ENCODE measurements around the gene LDHA. TPM values are rescaled to one million over a fixed set of nuclear protein-coding genes. Genes with fewer than 3 reads are reported as not detected.

Gene LDHA
- total and polyA plus RNA-seq, 4 donors: 261 to 391 (median 326) TPM

DNA sequence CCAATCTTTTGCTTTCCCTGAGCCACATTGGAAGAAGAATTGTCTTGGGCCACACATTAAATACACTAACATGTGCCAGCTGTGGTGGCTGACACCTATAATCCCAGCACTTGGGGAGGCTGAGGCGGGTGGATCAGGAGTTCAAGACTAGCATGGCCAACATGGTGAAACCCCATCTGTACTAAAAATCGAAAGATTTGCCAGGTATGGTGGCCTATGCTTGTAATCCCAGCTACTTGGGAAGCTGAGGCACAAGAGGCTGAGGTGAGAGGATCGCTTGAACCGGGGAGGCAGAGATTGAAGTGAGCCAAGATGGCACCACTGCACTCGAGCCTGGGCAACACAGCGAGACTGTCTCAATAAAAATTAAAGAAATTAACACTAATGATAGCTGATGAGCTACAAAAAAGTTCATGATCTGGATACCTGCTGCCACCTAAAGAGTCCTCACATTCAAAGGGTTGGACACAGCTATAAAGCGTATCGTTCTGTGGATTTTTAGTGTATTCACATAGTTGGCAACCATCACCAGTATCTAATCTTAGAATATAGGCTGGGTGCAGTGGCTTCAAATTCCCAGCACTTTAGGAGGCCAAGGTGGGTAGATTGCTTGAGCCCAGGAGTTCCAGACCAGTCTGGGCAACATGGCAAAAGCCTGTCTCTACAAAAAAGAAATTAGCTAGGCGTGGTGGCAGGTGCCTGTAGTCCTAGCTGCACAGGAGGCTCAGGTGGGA, 14.4 kb downstream of the LDHA start:
- peaks cover 31% of the 10 kb centered on the region for H3K36me3 ChIP-seq (ENCODE audit: control insufficient read depth, insufficient read depth, low read length)
- no peak overlapping the region for H3K27ac ChIP-seq (ENCODE audit: low read depth, low read length)
- 94% methylated on average over 3 of the region's 9 CpGs for WGBS (ENCODE audit: insufficient coverage)

GRCh38 chr11:18416459-18416858, 22.1 kb downstream of the LDHA start:
- H3K36me3 ChIP-seq (ENCODE audit: control insufficient read depth, insufficient read depth, low read length): no peaks in the 10 kb centered on the region
- no peak for DNase-seq (ENCODE audit: low read depth in 4 of 6, low spot score in 6 of 6)
- no peaks in the 10 kb centered on the region for H3K27me3 ChIP-seq (ENCODE audit: control insufficient read depth, insufficient read depth, low read length)
- no peak overlapping the region for H3K4me3 ChIP-seq (ENCODE audit: low read depth, low read length)
- 80% methylated on average over 1 of the region's 3 CpGs for WGBS (ENCODE audit: insufficient coverage)
- no peak overlapping the region for H3K27ac ChIP-seq (ENCODE audit: low read depth, low read length)
- no peaks in the 10 kb centered on the region for H3K9me3 ChIP-seq (ENCODE audit: control insufficient read depth, insufficient read depth, low read length)
- H3K4me1 ChIP-seq (ENCODE audit: control insufficient read depth, insufficient read depth, low read length): peaks cover 7% of the 10 kb centered on the region

More for the DNA sequence above, 14.4 kb downstream of the LDHA start:
- Histone ChIP-seq H3K4me1 (ENCODE audit: control insufficient read depth, insufficient read depth, low read length) (peaks cover 7% of the 10 kb centered on the region), H3K4me3 (ENCODE audit: low read depth, low read length) (no peak overlapping the region), H3K9me3 (ENCODE audit: control insufficient read depth, insufficient read depth, low read length) (no peaks in the 10 kb centered on the region), H3K27me3 (ENCODE audit: control insufficient read depth, insufficient read depth, low read length) (no peaks in the 10 kb centered on the region)
- DNase-seq (ENCODE audit: low read depth in 4 of 6, low spot score in 6 of 6): no peak

DNA sequence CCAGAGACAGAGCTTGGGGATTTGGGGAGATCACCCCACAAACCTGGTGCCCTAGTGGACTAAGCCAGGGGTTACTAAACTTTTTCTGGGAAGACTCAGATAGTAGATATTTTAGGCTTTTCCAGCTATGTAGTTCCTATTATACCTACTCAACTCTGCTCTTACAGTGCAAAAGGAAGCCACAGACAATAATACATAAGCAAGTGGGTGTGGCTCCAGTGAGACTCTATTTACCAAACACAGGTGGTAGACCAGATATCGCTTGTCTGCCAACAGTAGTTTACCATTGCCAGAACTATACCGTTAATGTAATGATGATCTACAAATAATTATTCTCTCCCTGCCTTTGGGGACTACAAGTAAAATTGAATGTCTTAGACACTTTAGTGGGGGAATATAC, 24.7 kb downstream of the LDHA start:
- Histone ChIP-seq H3K36me3 (ENCODE audit: control insufficient read depth, insufficient read depth, low read length) (no peaks in the 10 kb centered on the region), H3K27ac (ENCODE audit: low read depth, low read length) (no peak overlapping the region), H3K4me1 (ENCODE audit: control insufficient read depth, insufficient read depth, low read length) (no peaks in the 10 kb centered on the region), H3K27me3 (ENCODE audit: control insufficient read depth, insufficient read depth, low read length) (no peaks in the 10 kb centered on the region), H3K4me3 (ENCODE audit: low read depth, low read length) (no peak overlapping the region), H3K9me3 (ENCODE audit: control insufficient read depth, insufficient read depth, low read length) (no peaks in the 10 kb centered on the region)
- no peak for DNase-seq (ENCODE audit: low read depth in 4 of 6, low spot score in 6 of 6)
- WGBS (ENCODE audit: insufficient coverage): no CpG with 5 or more reads among the region's 2 CpGs

DNA sequence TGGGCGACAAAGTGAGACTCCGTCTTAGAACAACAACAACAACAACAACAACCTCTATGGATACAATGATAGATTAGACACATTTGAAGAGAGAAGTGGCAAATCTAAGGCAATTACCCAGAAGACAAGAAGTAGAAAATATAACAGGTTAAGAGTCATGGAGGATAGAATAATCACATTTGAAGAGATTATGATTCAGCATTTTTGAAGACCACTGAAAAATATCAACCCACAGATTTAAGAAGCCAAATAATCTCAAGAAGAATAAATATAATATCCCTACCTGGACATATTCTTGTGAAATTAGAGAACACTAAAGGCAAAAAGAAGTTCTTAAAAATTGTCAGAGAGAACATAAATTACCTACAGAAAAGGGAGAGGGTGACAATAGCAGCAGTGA, 25.7 kb downstream of the LDHA start:
- Histone ChIP-seq H3K27ac (ENCODE audit: low read depth, low read length) (no peak overlapping the region), H3K4me3 (ENCODE audit: low read depth, low read length) (no peak overlapping the region), H3K27me3 (ENCODE audit: control insufficient read depth, insufficient read depth, low read length) (no peaks in the 10 kb centered on the region), H3K4me1 (ENCODE audit: control insufficient read depth, insufficient read depth, low read length) (no peaks in the 10 kb centered on the region), H3K9me3 (ENCODE audit: control insufficient read depth, insufficient read depth, low read length) (no peaks in the 10 kb centered on the region), H3K36me3 (ENCODE audit: control insufficient read depth, insufficient read depth, low read length) (no peaks in the 10 kb centered on the region)
- no CpG with 5 or more reads among the region's 2 CpGs for WGBS (ENCODE audit: insufficient coverage)
- no peak for DNase-seq (ENCODE audit: low read depth in 4 of 6, low spot score in 6 of 6)

DNA sequence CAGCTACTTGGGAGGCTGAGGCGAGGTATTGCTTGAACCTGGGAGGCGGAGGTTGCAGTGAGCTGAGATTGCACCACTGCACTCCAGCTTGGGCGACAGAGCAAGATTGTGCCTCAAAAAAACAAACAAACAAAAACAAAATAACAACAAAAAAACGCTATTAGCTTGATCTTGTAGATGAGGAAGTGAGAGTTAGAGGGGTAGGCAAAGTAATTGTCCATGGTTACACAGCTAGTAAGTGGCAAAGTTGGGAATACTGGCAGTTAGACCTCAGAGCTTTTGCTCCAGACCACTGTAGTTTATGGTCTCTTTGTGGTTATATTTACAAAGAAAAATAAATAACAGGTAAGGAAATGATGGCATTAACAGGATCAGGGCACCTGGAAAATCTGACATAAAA, 32.9 kb downstream of the LDHA start:
- no peak overlapping the region for H3K27ac ChIP-seq (ENCODE audit: low read depth, low read length)
- H3K4me1 ChIP-seq (ENCODE audit: control insufficient read depth, insufficient read depth, low read length): no peaks in the 10 kb centered on the region
- H3K36me3 ChIP-seq (ENCODE audit: control insufficient read depth, insufficient read depth, low read length): no peaks in the 10 kb centered on the region
- no CpG with 5 or more reads among the region's 4 CpGs for WGBS (ENCODE audit: insufficient coverage)
- no peak overlapping the region for H3K4me3 ChIP-seq (ENCODE audit: low read depth, low read length)
- H3K27me3 ChIP-seq (ENCODE audit: control insufficient read depth, insufficient read depth, low read length): no peaks in the 10 kb centered on the region
- DNase-seq (ENCODE audit: low read depth in 4 of 6, low spot score in 6 of 6): no peak
- H3K9me3 ChIP-seq (ENCODE audit: control insufficient read depth, insufficient read depth, low read length): no peaks in the 10 kb centered on the region

- no peak overlapping the region for H3K4me3 ChIP-seq (ENCODE audit: low read depth, low read length)
- no peaks in the 10 kb centered on the region for H3K36me3 ChIP-seq (ENCODE audit: control insufficient read depth, insufficient read depth, low read length)
- WGBS (ENCODE audit: insufficient coverage): 92% methylated on average over 2 of the region's 5 CpGs
- H3K27ac ChIP-seq (ENCODE audit: low read depth, low read length): no peak overlapping the region
- H3K9me3 ChIP-seq (ENCODE audit: control insufficient read depth, insufficient read depth, low read length): no peaks in the 10 kb centered on the region
- H3K27me3 ChIP-seq (ENCODE audit: control insufficient read depth, insufficient read depth, low read length): no peaks in the 10 kb centered on the region
- no peaks in the 10 kb centered on the region for H3K4me1 ChIP-seq (ENCODE audit: control insufficient read depth, insufficient read depth, low read length)
- no peak for DNase-seq (ENCODE audit: low read depth in 4 of 6, low spot score in 6 of 6)
Measured at GRCh38 chr11:18429332-18429731, 35.0 kb downstream of the LDHA start.

DNA sequence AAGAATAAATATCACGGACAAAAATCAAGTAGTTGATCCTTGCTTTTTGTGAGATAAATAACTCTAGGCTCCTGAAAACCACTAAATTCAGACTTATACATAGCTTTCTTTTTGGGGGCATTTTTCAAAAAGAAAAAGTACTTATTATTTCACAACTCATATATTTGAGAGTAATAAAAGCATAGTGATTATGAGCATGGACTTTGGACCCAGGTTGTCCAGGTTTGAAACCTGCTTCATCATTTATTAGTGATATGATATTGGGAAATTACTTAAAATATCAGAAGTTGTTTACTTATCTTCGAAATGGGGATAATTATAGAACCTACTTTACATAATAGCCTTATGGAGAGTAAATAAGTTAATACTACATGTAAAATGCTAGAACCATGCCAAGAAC, 44.3 kb downstream of the LDHA start:
- no peaks in the 10 kb centered on the region for H3K4me1 ChIP-seq (ENCODE audit: control insufficient read depth, insufficient read depth, low read length)
- H3K27ac ChIP-seq (ENCODE audit: low read depth, low read length): no peak overlapping the region
- H3K4me3 ChIP-seq (ENCODE audit: low read depth, low read length): no peak overlapping the region
- H3K27me3 ChIP-seq (ENCODE audit: control insufficient read depth, insufficient read depth, low read length): no peaks in the 10 kb centered on the region
- H3K9me3 ChIP-seq (ENCODE audit: control insufficient read depth, insufficient read depth, low read length): no peaks in the 10 kb centered on the region
- no peaks in the 10 kb centered on the region for H3K36me3 ChIP-seq (ENCODE audit: control insufficient read depth, insufficient read depth, low read length)
- WGBS (ENCODE audit: insufficient coverage): no CpG with 5 or more reads among the region's 2 CpGs
- no peak for DNase-seq (ENCODE audit: low read depth in 4 of 6, low spot score in 6 of 6)

DNA sequence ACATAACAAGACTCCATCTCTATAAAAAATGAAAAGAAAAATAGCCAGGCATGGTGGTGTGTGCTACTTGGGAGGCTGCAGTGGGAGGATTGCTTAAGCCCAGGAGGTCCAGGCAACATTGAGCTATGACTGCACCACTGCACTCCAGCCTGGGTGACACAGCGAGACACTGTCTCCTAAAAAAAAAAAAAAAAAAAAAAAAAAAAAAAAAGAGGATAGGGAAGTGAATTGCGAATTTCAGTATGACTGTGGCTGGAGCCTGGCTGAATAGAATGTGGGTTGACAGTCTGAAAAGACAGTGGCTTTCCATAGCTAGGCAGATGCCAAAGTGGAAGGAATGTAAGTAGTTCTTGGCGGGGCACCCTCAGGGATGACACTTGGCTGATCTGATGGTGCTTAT, 54.9 kb downstream of the LDHA start:
- H3K4me1 ChIP-seq (ENCODE audit: control insufficient read depth, insufficient read depth, low read length): no peaks in the 10 kb centered on the region
- no peak for DNase-seq (ENCODE audit: low read depth in 4 of 6, low spot score in 6 of 6)
- H3K27me3 ChIP-seq (ENCODE audit: control insufficient read depth, insufficient read depth, low read length): no peaks in the 10 kb centered on the region
- no peak overlapping the region for H3K4me3 ChIP-seq (ENCODE audit: low read depth, low read length)
- H3K36me3 ChIP-seq (ENCODE audit: control insufficient read depth, insufficient read depth, low read length): no peaks in the 10 kb centered on the region
- H3K9me3 ChIP-seq (ENCODE audit: control insufficient read depth, insufficient read depth, low read length): no peaks in the 10 kb centered on the region
- WGBS (ENCODE audit: insufficient coverage): 79% methylated on average over 2 of the region's 3 CpGs
- no peak overlapping the region for H3K27ac ChIP-seq (ENCODE audit: low read depth, low read length)

- WGBS (ENCODE audit: insufficient coverage): 86% methylated on average over 2 of the region's 2 CpGs
- H3K4me3 ChIP-seq (ENCODE audit: low read depth, low read length): no peak overlapping the region
- no peak overlapping the region for H3K27ac ChIP-seq (ENCODE audit: low read depth, low read length)
- no peaks in the 10 kb centered on the region for H3K36me3 ChIP-seq (ENCODE audit: control insufficient read depth, insufficient read depth, low read length)
- H3K27me3 ChIP-seq (ENCODE audit: control insufficient read depth, insufficient read depth, low read length): no peaks in the 10 kb centered on the region
- no peaks in the 10 kb centered on the region for H3K9me3 ChIP-seq (ENCODE audit: control insufficient read depth, insufficient read depth, low read length)
- H3K4me1 ChIP-seq (ENCODE audit: control insufficient read depth, insufficient read depth, low read length): peaks cover 5% of the 10 kb centered on the region
- no peak for DNase-seq (ENCODE audit: low read depth in 4 of 6, low spot score in 6 of 6)
Measured at GRCh38 chr11:18452927-18453326, 58.6 kb downstream of the LDHA start.

- Histone ChIP-seq H3K4me3 (ENCODE audit: low read depth, low read length) (peak within 1 kb of the TSS; percentile 26), H3K27me3 (ENCODE audit: control insufficient read depth, insufficient read depth, low read length) (no peaks in the 10 kb centered on the region), H3K9me3 (ENCODE audit: control insufficient read depth, insufficient read depth, low read length) (no peaks in the 10 kb centered on the region), H3K4me1 (ENCODE audit: control insufficient read depth, insufficient read depth, low read length) (peaks cover 5% of the 10 kb centered on the region), H3K36me3 (ENCODE audit: control insufficient read depth, insufficient read depth, low read length) (no peaks in the 10 kb centered on the region), H3K27ac (ENCODE audit: low read depth, low read length) (no peak within 1 kb of the TSS)
- peak in 1 of 6 donors; percentile 40 for DNase-seq (ENCODE audit: low read depth in 4 of 6, low spot score in 6 of 6)
- WGBS (ENCODE audit: insufficient coverage): 76% methylated on average over 41 of the region's 47 CpGs
Measured at GRCh38 chr11:18455686-18456372, 61.5 kb downstream of the LDHA start, which contains the start of gene LDHAL6A. Gene LDHAL6A (plus strand): TSS chr11:18455856. CDS start chr11:18456681, 825 bp downstream.
